Mesenteric fat pad (tissue), 1 donor: Measurements from ENCODE around the gene CTCF. TPM values are rescaled to one million over a fixed set of nuclear protein-coding genes. Genes with fewer than 3 reads are reported as not detected.

Experiments
- DNase-seq: peaks from one replicate; pipeline ENCODE4 v3.0.0-alpha.2; 2020; ENCODE audit warnings: low spot score
- total RNA-seq: library from RNA; stranded (reverse); fragmentation: NEBNext Ultra II Directional; extraction: Animal tissue kit (Norgen Biotek cat#: 25700); gene quantifications from one replicate; pipeline ENCODE4 v1.2.1, GENCODE V29; 2021
- donor health status: DM: yes; HTN: yes; CAD: no.

CTCF gene
- total RNA-seq, 1 donor from 2014 or later = 26.2 TPM

DNA sequence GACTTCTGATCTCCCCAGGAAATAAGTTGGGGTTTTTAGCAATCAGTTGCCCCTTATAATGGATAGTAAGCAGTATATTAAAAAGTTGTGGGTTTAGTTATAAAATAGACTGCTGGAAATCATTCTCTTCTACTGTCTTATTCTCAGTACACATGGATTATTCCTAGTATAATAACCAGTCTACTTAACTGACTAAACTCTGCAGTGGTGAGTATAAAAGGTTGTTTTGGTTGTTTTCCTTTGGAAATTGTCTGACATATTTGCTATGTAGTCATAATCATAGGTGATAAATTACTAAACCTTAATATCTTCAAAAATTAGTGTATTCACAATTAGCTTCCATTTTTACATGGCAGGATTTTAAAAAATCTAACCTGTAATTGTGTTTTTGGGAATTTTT is 31.4 kb downstream of the CTCF start:
- no peak for DNase-seq

DNA sequence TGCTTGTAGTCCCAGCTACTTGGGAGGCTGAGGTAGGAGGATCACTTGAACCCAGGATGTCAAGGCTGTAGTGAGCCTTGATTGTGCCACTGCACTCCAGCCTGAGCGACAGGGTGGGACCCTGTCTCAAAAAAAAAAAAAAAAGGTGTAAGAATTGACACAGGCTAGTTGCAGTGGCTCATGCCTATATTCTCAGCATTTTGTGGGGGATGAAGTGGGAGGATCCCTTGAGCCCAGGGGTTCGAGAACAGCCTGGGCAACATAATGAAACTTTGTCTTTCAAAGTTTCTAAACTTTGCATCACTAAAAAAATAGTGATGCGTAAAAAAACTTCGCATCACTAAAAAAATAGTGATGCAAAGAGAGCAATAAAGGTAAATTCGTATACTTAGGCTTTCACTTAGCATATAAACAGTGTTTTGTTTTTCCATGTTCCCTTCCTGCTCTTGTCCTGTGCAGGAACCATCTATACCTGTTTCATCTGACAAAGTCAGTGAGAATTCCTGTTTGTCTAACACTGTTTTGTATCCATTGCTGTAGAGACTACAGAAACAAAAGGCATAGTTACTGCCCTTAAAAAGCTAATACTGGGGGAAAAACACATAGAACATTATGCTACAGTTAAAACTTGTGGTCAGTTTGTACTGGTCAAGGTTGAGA is 32.1 kb downstream of the CTCF start:
- no peak for DNase-seq

- no peak for DNase-seq
These were observed 32.6 kb downstream of the CTCF start for GRCh38 chr16:67594956-67595355.

DNA sequence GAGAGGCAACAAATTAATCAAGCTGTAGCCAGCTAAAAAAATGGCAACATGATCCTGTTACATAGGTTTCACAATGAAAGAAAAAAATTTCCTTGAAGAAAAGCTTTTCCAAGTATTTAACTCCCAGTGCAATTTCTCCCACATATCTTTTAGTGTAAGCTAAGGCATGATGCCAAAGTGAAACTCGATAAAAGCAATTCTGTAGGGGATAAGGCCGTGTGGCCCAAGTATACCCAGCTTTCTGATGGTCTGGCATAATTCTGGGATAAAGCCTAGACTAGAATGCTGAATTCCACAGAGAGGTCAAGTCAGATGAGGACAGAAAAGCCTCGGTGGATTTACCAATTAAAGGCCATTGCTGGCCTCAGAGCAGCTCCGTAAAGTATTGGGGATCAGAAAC is 36.2 kb downstream of the CTCF start:
- no peak for DNase-seq

GRCh38 chr16:67605641-67606040 is 43.3 kb downstream of the CTCF start:
- DNase-seq = no peak

DNA sequence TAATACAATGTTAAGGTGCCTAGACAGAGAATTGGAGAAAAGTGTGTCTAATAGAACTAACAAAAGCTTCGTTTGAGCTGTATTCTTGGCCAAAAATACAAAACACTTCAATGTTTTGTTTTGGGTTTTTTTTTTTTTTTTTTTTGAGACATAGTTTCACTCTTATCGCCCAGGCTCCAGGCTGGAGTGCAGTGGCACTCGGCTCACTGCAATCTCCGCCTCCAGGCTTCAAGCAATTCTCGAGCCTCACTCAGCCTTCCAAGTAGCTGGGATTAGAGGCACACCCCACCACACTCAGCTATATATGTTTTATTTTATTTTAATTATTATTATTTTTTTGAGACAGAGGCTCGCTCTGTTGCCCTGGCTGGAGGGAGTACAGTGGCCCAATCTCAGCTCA is 44.3 kb downstream of the CTCF start:
- no peak for DNase-seq

- DNase-seq = no peak
These were observed 46.0 kb downstream of the CTCF start for GRCh38 chr16:67608364-67608763.

DNA sequence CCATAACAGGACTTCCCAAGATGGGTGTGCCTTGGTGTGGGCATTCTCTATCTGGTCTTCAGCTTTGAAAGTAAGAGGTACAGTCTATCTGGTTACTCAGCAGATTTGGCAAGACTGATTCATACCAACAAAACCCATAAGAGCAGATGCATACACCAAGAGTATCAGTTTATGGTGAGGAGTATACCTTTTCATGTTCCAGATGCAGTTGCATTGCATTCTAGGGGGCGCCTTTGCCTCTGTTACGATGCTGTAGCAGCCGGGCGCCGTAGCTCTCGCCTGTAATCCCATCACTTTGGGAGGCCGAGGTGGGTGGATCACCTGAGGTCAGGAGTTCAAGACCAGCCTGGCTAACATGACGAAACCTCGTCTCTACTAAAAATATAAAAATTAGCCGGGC is 51.5 kb downstream of the CTCF start:
- no peak for DNase-seq

DNA sequence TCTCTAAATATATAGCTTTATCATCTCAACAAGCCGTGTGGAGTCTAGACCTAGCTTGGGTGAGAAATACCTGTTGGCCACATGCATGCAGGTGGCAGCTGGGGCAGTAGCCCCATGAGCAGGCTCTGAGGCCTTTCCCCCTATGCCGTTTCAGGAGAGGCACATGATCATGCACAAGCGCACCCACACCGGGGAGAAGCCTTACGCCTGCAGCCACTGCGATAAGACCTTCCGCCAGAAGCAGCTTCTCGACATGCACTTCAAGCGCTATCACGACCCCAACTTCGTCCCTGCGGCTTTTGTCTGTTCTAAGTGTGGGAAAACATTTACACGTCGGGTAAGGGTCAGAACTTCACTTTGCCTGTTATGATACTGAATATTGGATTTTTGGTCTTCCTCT is 65.9 kb downstream of the CTCF start:
- DNase-seq = no peak

DNA sequence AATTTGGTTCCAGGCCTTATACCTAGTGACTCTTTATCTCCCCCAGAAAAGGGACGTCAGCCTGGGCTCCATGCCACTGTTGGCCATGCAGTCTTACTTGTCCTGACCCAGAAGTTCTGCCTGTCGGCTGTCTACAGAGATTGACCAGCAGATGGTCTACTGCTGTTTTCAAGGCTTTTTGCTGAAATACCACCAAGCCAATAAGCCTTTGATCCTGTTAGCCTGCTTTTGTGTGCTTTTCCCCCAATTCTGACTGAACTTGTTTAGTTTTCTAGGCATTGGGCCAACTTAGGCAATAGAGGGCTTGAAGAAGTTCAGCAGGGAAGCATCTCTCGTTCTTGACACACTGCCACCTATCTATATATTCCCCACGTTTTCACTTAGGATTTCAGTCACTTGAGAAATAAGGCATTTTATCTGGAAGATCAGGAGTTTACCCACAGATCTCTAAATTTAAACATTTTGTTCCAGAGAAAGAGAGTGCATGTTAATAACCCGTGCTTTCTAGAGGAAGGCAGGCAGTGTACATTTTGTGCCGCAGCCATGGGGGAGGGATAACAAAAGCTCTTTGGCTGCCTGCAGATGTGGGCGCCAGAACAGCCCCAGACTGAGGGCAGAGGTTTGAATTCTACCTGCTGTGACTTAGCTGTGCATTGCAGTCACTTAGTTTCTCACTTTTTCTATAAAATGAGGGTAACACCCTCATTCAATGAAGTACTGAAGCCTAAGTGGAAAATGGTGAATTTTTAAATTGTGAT is 70.3 kb downstream of the CTCF start:
- no peak for DNase-seq

DNA sequence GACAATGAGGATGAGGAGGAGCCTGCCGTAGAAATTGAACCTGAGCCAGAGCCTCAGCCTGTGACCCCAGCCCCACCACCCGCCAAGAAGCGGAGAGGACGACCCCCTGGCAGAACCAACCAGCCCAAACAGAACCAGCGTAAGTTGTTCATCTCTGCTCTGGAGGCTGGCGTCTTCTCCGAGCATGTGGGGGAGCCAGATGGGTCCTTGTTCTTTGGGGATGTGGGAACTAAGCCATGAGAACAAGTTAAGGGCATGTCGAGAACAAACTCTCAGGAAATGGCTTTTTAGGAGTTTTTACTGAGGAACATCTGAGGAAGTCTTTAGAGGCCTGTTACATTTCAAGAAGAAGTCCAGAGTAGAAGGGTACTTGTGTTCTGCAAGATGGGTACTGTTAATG is 74.4 kb downstream of the CTCF start:
- DNase-seq = no peak

- DNase-seq = no peak
These were observed 75.3 kb downstream of the CTCF start for GRCh38 chr16:67637625-67638024.

DNA sequence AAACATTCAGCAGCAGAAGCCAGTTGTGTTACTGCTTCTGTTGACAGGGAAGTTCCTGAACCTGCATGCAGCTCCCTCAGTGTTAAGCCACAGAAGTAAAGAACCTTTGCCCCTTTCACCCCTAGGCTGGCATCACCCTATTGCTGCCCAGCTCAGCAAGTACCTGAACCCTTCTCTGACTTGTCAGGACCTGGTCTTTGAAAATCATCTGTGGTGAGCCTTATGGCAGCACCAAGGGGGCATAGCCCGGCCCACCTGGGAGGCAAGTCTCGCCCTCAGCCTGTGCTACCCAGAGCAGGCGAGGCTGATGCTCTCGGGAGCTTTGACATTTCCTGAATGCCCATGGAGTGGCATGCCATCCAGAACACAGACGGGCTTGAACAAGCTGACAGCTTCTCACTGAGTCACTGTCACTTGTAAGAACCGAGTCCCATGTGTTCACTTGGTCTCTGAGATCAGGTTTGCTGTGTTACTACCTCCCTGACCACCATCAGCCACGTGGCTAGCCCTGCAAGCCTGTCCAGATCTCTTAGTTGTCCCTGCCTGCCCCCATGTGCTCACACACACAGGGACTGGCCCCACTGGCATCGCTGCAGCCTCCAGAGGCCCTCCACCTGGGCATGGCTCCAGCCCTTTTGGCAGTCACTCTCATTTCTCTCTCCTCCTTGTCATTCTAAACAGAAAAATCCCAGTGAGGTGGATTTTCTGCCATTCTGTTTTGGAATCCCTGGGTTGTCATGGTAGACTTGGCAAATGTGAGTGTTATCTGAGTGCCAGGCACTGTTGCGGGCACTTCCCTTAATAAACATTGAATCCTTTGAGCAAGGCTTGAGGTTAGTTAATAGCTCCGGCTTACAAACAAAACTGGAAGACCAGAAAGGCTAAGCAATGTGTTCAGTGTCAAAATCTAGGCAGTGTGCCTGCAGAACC is 79.7 kb downstream of the CTCF start:
- no peak for DNase-seq

- no peak for DNase-seq
These were observed 81.7 kb downstream of the CTCF start for GRCh38 chr16:67644038-67644437.

DNA sequence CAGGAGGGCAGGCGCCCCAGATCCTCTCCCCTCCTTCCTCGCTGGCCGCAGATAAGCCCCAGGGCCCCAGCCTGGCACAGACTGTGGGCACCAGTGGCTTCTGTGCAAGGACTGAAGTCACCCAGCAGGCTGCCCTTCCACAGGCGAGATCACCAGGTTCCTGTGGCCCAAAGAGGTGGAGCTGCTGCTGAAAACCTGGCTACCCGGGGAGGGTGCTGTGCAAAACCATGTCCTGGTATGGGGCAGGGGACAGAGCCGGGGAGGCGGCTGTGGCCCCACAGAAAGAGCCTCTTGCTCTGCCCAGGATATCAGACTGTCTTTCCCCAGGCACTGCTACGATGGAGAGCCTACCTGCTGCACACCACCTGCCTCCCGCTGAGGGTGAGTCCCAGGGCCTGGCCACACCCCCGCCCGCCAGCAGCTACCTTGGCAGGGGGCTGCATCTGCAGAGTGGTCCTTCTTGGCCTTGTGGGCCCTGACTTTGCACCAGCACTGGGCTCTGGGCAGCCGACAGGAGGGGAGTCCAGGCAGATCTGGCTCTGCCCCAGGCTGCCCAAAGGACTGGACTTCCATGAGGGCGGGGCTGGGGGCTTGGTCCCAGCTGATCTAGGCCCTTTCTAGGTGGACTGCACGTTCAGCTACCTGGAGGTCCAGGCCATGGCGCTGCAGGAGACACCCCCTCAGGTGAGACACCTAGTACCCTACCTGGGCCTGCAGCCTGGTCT is 83.2 kb downstream of the CTCF start:
- no peak for DNase-seq

DNA sequence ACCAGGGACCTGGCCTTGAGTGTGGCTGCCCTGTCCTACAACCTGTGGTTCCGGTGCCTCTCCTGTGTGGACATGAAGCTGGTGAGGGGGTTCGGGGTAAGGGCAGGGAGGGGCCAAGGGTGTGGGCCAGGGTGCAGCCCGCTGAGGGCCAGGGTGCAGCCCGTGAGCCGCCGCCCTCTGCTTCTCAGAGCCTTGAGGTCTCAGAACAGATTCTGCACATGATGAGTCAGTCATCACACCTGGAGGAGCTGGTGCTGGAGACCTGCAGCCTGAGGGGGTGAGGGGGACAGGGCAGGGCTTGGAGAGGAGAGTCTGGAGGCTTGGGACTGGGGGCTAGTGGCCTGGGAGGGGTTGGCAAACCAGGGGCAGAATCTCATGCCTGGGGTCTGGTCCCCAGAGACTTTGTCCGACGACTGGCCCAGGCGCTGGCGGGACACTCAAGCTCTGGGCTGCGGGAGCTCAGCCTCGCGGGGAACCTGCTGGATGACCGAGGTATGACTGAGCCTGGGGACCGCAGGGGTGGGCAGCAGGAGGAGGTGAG is 84.9 kb downstream of the CTCF start:
- no peak for DNase-seq

- no peak for DNase-seq
These were observed 85.4 kb downstream of the CTCF start for GRCh38 chr16:67647681-67648080.

DNA sequence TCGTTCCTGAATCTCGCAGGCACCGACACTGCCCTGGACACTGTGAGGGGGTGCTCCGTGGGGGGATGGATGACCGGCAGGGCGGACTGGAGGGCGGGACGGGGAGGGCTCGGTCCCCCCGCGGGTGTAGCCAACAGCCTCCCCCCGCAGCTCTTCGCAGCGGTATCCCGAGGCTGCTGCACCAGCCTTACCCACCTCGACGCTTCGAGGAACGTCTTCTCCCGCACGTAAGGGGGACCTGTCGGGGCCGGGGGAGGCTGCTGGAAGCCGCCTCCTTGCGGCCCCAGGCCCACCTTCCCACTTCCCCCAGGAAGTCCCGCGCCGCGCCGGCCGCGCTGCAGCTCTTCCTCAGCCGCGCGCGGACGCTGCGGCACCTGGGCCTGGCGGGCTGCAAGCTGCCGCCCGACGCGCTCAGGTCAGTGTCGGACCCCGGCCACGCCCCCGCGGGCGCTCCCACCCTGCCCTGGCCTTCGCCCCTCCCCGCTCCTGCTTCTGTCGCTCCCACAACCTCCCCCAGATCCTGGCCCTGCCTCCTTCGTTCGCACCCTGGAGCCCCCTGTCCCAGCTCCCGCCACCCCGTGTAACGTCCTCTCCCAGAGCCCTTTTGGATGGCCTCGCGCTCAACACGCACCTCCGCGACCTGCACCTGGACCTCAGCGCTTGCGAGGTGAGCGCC is 85.9 kb downstream of the CTCF start:
- no peak for DNase-seq

DNA sequence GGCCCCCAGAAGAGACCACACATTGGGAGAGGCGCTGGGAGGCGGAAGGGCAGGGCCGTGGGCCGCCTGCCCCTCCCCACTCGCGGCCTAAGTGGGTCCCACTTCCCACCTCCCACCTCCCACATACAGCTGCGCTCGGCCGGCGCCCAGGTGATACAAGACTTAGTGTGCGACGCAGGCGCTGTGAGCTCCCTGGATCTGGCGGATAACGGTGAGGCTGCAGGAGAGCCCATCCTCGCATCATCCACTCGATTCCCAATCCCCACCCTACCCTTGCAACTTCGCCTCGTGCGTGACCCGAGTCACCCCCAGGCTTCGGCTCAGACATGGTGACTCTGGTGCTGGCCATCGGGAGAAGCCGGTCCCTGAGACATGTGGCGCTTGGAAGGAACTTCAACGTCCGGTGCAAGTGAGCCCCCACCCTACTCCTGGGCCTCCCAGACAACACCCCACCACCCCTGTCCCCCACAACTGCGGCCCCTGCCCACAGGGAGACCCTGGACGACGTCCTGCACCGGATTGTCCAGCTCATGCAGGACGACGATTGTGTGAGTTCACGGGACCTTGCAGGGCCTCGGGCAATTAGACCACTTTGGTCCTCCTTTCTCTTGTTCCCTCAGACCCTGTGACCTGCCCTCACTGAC is 86.6 kb downstream of the CTCF start:
- DNase-seq = no peak

DNA sequence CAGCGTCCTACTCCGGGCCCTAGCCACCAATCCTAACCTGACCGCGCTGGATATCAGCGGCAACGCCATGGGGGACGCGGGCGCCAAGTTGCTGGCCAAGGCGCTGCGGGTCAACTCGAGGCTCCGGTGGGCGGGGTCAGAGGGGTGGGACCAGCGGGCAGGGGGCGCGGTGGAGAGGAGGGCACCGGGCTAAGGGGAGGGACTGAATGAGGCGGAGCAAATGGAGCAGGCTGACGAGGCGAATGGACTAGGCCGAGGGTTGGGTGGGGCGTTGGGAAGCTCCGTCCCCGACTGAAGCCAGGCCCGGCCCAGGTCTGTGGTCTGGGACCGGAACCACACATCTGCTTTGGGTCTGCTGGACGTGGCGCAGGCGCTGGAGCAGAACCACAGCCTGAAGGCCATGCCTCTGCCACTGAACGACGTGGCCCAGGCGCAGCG is 87.2 kb downstream of the CTCF start:
- DNase-seq = no peak
